Amniotic stem cell (primary cell): Measurements from ENCODE around the gene NOP14.

ENCODE experiments used
- DNase-seq: peaks from one replicate; lab custom pipeline; 2025; lab: John Stamatoyannopoulos, UW

Gene NOP14

DNA sequence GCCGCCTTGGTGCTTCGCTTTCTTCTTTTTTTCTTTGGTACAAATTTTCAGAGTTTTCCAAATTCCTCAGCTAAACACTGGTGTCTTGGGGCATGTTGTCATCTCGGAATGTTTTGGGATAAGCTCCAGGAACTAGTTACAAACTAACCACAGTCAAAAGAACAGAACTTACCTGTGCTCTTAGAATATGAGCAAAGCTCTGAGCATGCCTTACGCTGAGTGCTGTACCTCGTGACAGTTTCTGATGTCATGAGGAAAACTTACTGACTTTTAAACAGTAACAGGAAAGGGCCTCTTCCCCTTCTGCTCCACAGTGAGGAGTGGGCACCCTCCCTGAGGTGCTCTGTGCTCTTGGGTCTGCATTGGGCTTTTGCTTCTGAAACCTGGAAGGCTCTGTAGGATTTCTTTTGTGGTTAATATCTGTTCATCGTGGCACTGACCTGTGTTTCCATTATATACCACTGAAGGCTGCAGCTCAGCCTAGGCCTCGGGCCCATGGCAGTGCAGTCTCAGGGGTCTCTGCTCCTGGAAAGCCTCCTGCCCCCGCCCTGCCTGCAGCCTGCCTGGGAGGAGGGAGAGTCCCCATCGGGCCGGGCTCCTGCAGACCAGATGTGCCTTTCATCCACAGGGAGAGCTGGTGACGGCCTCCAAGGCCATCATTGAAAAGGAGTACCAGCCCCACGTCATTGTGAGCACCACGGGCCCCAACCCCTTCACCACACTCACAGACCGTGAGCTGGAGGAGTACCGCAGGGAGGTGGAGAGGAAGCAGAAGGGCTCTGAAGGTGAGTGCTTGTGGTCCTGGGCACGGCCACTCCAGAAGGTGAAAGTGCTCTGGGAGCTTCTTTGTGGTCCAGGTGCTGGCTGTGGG, 48.7 kb downstream of the NOP14 start:
- no peak for DNase-seq

DNA sequence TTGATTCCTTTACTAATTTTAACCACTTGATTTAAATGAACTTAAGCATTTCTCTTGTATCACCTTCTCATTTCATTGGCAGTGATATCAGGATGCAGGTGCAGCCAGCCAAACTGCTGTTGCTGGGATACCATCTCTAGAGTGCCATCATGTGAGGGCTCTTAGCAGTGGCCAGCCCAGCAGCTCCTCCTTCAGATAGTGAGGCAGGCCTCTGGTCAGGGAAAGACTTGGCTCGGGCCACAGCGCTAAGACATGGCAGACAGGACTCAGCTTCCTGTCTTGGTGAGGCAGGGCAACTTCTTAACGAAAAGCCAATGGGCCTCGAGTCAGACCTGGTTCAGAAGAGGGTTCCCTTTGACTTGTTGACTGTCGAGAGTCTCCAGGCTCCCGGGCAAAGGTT, 50.0 kb downstream of the NOP14 start:
- DNase-seq: no peak

DNA sequence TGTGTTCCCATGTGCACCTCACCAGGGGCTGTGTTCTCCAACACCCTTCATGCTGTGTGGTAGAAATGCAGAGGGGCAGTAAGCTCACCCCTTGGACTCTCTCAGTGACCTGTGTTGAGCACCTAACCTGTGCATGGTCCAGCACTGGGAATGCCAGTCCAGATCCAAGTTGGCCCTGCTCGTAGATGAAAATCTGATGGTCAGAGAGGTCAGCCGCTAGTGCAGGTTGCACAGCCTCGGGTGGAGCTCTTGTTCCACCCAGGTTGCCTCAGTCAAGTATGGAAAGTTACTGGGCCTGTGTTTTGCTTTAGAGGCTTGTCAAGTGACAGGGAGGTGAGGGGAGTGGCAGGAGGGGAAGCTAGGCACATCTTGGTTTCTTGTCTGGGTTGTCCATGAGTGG, 51.3 kb downstream of the NOP14 start:
- no peak for DNase-seq

DNA sequence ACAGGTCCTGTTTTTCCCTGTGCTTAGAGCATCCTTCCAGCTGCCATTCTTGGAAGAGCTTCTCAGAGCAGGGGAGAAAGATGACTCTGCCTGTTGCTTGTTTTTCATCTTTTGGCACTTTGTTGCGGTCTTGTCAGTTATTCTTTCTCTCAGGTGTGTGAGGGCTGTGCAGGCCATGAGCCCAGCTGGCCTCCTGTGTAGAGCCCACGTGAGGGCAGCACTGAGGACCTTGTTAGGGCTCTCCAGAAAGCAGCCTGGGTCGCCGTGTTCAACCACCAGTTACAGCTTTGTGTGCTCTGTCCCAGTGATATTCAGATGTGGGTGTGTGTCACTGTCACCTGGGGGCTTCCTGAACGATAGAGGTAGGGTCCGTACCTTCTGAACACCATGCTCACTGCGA, 52.8 kb downstream of the NOP14 start:
- no peak for DNase-seq

DNA sequence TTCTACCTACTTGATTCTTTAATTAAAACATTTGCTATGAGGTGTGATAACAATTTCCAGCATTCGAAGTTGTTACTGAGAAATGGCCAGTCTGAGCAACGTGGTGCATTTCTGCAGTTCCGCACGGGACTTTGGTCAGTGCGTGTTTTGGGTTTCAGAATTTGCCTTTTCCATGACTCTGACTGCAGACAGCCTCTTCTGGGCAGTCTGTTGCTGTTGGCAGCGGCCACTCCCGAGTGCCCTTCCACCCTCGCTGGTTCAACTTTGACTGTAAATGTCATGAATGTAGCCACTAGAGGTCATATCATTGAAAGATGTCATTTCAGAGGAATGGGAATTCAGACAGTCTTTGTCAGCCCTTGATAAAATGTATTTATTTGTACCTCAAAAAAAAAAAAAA, 53.6 kb downstream of the NOP14 start:
- DNase-seq: no peak

DNA sequence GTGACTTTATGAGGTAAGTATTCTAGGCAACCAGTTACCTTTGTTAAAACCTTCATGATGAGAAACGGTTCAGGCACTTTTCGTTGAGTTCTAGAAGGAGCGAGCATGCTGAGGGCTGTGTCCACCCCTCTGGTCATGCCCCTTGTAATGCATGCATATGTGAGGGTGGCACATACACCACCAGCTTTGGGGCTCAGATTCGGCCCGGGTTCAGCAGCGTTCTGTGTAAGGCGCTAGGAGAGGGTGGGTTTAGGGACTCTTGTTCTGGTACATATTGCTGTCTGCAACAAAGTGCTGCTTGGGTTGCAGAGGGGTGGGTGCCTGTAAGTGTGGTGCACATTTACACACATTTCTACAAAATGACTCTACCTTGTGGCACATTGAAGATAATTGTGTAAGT, 54.5 kb downstream of the NOP14 start:
- DNase-seq: no peak

DNA sequence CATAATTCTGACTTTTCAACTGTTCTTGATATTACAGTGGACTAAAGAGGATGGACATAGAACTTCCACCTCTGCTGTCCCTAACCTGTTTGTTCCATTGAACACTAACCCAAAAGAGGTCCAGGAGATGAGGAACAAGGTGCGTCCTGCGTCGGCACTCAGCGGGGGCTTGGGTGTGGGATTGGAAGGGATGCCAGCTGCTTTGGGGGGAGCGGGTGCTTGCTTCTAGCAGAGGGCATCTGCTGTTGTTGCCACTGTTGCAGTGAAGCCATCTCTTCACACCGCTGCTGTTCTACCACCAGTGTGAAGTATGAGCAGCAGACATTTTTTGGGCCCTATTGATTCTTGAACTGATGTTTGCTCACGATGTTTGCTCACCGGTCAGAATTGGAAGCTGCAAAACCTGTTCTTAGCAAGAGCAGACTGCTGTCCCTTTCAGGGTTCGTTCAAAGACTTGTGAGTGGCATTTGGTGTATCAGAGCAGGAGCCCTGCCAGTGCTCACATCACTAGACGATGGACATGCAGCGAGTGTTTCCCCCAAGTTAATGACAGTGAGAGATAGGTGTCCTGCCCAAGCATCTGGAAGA, 55.4 kb downstream of the NOP14 start:
- DNase-seq: no peak

DNA sequence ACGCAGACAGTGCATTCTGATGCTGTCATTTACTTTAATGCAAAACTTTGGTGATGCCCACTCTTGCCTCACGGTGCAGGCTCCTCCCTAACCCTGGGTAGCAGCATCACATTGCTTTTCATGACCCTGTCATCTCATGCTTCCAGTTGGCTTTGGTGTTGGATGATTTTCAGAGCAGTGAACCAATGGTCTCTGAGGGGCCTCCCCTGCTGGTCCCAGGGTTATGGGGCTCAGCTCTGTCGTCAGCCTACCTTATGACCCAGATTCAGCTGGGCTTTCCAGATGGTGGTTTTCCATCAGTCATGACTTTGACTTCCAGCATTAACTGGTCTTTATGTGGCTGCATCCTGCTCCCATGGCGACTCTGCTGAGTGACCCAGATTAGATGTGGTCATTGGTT, 56.0 kb downstream of the NOP14 start:
- no peak for DNase-seq

DNA sequence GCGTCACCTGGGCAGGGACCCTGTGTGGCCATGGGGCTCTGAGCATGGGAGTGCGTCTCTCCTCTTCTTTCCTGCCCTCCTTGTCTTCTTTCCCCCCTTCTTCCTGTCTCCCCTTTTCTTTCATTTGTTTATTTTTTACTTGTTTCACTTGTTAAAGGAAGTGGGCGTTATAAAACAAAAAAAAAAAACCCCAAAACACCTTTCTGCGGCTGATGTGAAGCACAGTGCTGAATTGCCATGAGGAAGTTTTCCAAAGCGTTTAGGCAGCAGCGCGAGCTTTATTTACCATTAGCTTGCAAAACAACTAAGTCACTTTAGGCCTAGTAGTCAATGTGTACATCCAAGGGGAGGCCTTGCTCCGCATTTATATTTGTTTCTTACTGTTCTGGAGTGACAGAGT, 57.0 kb downstream of the NOP14 start:
- DNase-seq: no peak

DNA sequence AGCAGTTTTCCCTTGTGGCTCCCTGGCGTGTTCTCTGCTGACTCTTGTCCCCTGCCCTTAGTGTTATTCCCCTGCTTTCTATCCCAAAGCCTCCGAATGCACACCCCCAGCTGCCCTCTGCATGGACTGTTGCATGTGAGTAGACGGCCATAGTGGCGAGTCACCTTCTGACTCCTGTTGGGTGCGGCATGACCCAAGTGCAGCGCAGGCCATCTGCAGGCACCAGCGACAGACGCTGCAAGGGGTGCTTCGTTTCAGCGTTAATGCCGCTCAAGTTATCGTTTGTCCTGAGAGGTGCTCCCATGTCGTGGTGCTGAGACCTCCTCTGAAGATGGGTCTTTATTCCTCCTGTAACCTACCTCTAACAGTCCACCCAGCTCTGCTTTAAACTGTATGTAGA, 57.7 kb downstream of the NOP14 start:
- DNase-seq: no peak

DNA sequence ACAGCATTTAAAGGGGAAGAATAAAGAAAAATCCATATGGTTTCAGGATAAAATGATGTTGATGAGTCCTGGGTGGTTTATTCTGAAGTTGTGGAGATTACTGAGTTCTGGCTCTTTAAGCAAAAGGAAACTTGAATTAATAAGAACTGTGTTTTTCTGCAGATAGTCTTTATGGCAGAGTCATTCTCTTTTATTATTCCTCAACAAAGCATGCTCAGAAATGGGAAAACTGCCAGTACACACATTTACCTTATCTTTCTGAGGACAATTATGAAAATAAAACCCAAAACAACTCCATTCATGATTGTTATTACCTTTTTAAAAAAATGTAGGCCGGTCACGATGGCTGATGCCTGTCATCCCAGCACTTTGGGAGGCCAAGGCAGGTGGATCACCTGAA, 61.1 kb downstream of the NOP14 start:
- DNase-seq: no peak

DNA sequence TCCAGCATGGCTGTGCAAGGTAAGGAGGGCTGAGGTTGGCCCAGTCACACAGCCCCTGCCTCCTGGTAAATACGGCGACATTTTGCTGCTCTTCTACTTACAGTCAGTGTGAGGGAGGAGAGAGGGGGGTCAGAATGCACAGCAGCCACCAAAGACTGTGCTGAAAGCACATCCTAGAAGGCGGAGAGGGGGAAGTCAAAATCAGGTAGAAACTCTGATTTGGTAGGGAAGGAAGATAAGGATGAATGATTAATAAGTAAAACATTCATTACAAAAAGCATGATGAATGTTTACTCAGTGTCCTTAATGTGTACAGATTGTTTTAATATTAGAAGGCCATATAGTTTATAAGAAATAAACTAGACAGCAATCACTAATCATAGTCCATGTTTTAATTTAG, 62.0 kb downstream of the NOP14 start:
- no peak for DNase-seq

DNA sequence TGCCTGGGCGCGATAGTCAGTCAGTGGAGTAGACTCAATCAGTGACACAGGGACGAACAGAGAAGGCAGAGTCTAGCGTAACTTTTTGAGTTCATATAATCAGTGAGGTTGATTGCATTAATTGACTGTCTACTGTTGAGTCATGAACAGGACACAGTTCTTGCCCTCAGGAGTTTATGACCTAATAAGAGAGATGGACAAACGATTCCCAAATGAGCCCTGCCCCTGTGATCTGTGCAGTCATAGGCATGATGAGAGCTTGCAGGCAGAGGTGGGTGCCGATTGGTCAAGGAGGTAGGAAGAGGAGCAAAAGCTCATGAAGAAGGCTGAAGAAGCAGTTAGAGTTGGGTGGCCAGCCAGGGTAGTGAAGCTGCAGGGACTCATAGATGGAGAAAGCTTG, 62.5 kb downstream of the NOP14 start:
- DNase-seq: no peak

DNA sequence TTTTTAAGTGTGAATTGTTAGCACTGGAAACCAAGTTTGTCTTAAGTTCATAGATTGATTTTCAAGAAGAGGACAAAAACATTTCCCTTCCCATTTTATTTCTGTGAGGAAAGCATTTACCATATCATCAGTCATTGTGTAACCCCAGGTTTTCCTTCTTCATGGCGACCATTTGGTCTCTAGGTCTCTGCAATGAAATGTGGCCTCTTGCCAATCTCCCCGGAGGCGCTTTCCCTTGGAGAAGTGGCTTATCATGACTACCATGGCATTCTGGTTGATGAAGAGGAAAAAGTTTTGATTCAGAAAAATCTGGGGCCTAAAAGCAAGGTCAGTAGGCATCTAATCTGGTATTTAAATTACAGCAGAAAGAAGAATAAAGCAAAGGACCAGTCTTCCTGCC, 65.2 kb downstream of the NOP14 start:
- DNase-seq: no peak

DNA sequence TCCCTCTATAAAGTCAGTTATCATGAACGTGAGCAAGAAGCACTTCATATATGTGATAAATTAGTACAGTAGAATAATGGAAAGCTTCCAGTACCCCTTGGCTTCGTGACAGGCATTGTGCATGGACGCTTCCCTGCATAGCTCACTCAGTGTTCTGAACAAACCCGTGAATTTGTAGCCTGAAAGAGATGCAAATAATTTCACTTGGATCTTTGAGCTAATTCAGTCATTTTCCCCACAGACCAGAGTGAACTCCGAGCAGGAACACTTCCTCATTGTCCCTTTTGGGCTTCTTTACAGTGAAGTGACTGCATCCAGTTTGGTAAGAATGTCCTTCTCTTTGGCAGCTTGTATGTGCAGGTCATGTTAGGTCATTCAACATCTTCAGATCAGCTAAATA, 69.4 kb downstream of the NOP14 start:
- no peak for DNase-seq

DNA sequence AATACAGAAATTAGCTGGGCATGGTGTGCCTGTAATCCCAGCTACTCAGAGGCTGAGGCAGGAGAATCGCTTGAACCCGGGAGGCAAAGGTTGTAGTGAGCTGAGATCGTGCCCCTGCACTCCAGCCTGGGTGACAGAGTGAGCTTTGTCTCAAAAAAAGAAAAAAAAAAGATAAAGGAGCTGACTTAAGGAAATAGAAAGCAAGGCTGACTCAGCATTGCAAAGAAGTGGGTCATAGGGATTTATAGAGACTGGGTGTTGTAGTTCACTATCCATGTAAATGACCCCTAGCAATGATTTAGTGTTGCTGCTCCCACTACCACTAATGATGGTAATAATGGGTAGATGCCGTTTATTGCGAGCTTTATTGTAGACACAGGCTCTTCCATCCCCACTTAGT, 71.9 kb downstream of the NOP14 start:
- peak; percentile 13 for DNase-seq

DNA sequence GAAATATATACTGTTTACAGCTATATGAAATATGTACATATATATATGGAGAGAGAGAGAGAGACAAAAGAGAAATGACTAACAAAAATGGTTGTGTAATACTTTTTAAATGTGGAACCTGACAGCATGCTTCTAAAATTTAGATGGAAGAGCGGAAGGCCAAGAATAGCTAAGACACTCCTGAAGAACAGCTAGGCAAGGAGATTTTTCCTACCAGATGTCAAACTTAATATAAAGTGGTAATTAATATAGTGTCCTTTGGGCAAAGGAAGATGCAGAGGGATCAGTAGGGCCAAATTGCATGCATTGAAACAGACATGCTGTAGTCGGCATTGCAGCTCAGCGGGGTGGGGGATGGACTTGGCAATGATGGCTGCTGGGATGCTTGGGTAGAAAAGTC, 74.3 kb downstream of the NOP14 start:
- no peak for DNase-seq
